Mucosa of descending colon (tissue), 3 donors: ENCODE data around the gene VAV1. TPM values are rescaled to one million over a fixed set of nuclear protein-coding genes. Genes with fewer than 3 reads are reported as not detected.
"Not testable (repeated sequence)": the region's sequence is repeated elsewhere in the genome, so short reads cannot be mapped to it uniquely, and the experiment has no call there.

Experiments
- ATAC-seq: fragments of 200-7000 bp; cut with Tn5 transposase; one replicate; pipeline ENCODE4 v1.9.1; 2020; ENCODE audit warnings: mild to moderate bottlenecking, moderate library complexity
- DNase-seq, 3 donors: peaks; one replicate each; pipeline ENCODE4 v3.0.0-alpha.2; 2020
- H3K36me3 ChIP-seq: fragments of 200-600 bp; one replicate; pipeline ENCODE4 v1.8.0; 2021; ENCODE audit warnings: low read depth, mild to moderate bottlenecking
- H3K4me1 ChIP-seq: fragments of 200-600 bp; one replicate; pipeline ENCODE4 v1.8.0; 2021; ENCODE audit warnings: low read depth, mild to moderate bottlenecking
- H3K4me3 ChIP-seq: fragments of 200-600 bp; one replicate; pipeline ENCODE4 v1.8.0; 2021; ENCODE audit warnings: mild to moderate bottlenecking
- H3K9me3 ChIP-seq: fragments of 200-600 bp; one replicate; pipeline ENCODE4 v1.8.0; 2021; ENCODE audit warnings: mild to moderate bottlenecking
- intact Hi-C, 2 donors: fragments of 100-400 bp; cut with DNase I in 1 of 2; cut with micrococcal nuclease in 1 of 2; formaldehyde crosslinking; loops; one replicate each; pipeline versions ENCODE4 v1.11.0 to v1.11.1; 2022; cut with DNase I, micrococcal nuclease
- total RNA-seq, 3 donors: library from RNA; stranded (reverse); fragmentation: NEBNext Ultra II Directional in 2 of 3; extraction: Animal tissue kit (Norgen Biotek cat#: 25700) in 2 of 3; gene quantifications; one replicate each; pipeline versions ENCODE4 v1.2.1 to v1.2.4, GENCODE V29; 2021 to 2023
- TF ChIP-seq, protein P1 (sequence below): fragments of 200-600 bp; IDR thresholded peaks from one replicate; pipeline ENCODE4 v1.8.0; 2022; ENCODE audit warnings: antibody characterized with exemption, mild to moderate bottlenecking
- donor health status: DM: no; HTN: no; CAD: no; lungs with moderate emphysema.
- donor health status: DM: no; HTN: no; CAD: no.
- donor health status: DM: no; HTN: yes; CAD: no.

VAV1 gene
- total RNA-seq, 3 donors from 2014 or later, result 6.0 to 12.3 (median 10.7) TPM

DNA sequence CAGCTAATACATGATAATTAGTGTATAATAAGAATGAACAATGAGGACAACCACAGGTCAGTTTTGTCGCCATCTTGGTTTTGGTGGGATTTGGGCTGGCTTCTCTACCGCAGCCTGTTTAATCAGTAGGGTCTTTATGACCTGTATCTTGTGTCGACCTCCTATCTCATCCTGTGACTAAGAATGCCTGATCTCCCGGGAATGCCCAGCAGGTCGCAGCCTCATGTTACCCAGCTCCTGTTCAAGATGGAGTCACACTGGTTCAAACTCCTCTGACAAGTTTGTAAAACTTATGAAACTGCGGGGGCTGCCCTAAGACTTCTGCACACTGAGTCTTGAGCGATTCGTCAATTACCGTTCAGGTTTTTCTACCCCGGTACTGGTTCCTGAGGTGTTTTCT lies 93.3 kb downstream of the VAV1 start:
- Histone ChIP-seq H3K9me3 (no peaks in the 10 kb centered on the region), H3K4me3 (no peak overlapping the region), H3K36me3 (no peaks in the 10 kb centered on the region), H3K4me1 (peaks cover 7% of the 10 kb centered on the region)
- DNase-seq (no peak), ATAC-seq (no peak)
- intact Hi-C loops, result loop anchor here in 1 of 2 donors (10.0 kb wide), 1 partner anchor 231 kb away; no protein-coding TSS in a partner anchor
- TF ChIP-seq, protein P1, sequence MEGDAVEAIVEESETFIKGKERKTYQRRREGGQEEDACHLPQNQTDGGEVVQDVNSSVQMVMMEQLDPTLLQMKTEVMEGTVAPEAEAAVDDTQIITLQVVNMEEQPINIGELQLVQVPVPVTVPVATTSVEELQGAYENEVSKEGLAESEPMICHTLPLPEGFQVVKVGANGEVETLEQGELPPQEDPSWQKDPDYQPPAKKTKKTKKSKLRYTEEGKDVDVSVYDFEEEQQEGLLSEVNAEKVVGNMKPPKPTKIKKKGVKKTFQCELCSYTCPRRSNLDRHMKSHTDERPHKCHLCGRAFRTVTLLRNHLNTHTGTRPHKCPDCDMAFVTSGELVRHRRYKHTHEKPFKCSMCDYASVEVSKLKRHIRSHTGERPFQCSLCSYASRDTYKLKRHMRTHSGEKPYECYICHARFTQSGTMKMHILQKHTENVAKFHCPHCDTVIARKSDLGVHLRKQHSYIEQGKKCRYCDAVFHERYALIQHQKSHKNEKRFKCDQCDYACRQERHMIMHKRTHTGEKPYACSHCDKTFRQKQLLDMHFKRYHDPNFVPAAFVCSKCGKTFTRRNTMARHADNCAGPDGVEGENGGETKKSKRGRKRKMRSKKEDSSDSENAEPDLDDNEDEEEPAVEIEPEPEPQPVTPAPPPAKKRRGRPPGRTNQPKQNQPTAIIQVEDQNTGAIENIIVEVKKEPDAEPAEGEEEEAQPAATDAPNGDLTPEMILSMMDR, result no peak

DNA sequence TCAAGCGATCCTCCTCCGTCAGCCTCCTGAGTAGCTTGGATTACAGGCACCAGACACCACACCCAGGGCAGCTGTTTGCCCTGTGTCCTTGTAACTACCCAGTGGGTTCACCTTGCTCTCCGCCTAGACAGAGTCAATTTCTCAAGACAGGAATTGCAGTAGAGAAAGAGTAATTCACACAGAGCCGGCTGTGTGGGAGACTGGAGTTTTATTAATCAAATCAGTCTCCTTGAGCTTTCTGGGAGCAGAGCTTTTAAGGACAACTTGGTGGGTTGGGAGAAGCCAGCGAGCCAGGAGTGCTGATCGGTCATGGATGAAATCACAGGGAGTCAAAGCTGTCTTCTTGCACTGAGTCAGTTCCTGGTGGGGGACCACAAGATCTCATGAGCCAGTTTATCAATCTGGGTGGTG lies 94.2 kb downstream of the VAV1 start:
- peak; percentile 46 for ATAC-seq
- DNase-seq, result peak in 2 of 3 donors; percentile 29 to 48
- intact Hi-C loops, result loop anchor here in 1 of 2 donors (10.0 kb wide), 1 partner anchor 232 kb away; no protein-coding TSS in a partner anchor

DNA sequence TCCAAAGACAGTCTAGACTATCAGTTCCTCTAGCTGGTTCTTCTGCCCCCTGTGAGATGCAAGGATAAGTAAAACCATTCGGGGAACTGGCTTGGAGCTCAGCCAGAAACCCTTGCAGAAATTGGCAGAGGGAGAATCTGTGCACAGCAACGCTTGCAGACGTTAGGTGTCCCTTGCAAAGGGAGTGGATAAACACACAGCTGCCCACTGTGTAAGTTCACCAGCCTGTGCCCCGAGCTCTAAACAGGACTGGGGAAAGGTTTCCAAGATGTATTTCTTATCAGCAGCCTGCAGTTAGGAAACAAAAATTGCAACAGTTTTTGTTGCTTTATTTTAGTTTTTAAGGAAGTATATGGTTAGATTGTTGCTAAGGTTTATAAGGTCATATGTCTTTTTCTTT lies 95.8 kb downstream of the VAV1 start:
- Histone ChIP-seq H3K4me3 (no peak overlapping the region), H3K9me3 (no peaks in the 10 kb centered on the region), H3K36me3 (no peaks in the 10 kb centered on the region), H3K4me1 (peaks cover 4% of the 10 kb centered on the region)
- TF ChIP-seq, protein P1, result no peak
- intact Hi-C loops, result loop anchor here in 1 of 2 donors (10.0 kb wide), 1 partner anchor 234 kb away; no protein-coding TSS in a partner anchor
- DNase-seq (peak in 1 of 3 donors; percentile 25), ATAC-seq (no peak)

More for the DNA sequence above, 94.2 kb downstream of the VAV1 start:
- H3K9me3 ChIP-seq, result no peaks in the 10 kb centered on the region
- H3K4me3 ChIP-seq, result no peak overlapping the region
- peaks cover 7% of the 10 kb centered on the region for H3K4me1 ChIP-seq
- no peaks in the 10 kb centered on the region for H3K36me3 ChIP-seq
- TF ChIP-seq, protein P1, result no peak

DNA sequence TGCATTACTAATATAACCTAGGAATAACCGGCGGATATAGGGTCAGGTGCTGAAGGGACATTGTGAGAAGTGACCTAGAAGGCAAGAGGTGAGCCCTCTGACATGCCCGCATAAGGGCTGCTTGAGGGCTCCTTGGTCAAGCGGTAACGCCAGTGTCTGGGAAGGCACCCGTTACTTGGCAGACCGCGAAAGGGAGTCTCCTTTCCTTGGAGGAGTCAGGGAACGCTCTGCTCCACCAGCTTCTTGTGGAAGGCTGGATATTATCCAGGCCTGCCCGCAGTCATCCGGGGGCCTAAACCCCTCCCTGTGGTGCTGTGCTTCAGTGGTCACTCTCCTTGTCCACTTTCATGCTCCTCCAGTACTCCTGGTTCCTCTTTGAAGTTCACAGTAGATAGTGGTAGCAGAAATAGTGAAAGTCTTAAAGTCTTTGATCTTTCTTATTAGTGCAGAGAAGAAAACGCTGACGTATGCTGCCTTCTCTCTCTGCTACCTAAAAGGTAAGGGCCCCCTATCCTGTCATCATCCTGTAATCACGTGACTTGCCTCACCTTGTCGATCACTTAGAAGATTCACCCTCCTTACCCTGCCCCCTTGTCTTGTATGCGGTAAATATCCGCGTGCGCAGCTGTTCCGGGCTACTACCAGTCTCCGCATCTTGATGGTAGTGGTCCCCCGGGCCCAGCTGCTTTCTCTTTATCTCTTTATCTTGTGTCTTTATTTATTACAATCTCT lies 96.8 kb downstream of the VAV1 start:
- intact Hi-C loops, result loop anchor here in 1 of 2 donors (10.0 kb wide), 1 partner anchor 235 kb away; no protein-coding TSS in a partner anchor

DNA sequence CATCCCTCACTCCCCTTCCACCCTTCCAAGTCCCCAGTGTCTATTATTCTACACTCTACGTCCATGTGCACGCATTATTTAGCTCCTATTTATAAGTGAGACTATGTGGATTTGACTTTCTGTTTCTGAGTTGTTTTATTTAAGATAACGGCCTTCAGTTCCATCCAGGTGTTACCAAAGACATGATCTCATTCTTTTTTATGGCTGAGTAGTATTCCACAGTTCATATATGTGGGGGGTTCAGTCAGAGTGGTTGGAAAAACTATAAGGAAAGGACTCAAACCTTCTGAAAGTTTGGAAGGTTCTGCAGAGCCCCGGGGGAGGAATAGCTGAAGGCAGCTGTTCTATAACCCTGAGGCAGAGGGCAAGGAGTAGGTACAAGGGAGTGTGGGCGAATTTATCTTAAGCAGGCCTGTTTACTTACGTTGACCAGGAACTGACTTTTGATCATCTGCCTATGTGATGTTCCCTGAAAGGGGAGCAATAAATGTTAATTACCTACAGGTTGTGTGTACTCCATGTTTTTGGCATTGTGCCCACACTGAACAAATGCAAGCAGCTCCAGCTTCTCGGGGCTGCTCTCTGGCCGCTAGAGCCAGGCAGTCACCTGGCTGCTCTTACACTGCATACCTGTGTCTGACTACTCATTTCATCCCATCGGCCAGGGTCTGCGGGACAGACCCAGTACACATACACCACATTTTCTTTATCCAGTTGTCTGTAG lies 101.4 kb downstream of the VAV1 start:
- Histone ChIP-seq H3K9me3 (peaks cover 5% of the 10 kb centered on the region), H3K4me1 (no peaks in the 10 kb centered on the region), H3K36me3 (no peaks in the 10 kb centered on the region), H3K4me3 (no peak overlapping the region)
- ATAC-seq, result peak; percentile 90
- intact Hi-C loops, result no loop called here
- DNase-seq, result peak in 2 of 3 donors; percentile 42 to 48
- TF ChIP-seq, protein P1, result no peak

More for the DNA sequence above, 96.8 kb downstream of the VAV1 start:
- not testable (repeated sequence) for H3K36me3 ChIP-seq, H3K4me1 ChIP-seq, H3K9me3 ChIP-seq, DNase-seq, ATAC-seq, H3K4me3 ChIP-seq

DNA sequence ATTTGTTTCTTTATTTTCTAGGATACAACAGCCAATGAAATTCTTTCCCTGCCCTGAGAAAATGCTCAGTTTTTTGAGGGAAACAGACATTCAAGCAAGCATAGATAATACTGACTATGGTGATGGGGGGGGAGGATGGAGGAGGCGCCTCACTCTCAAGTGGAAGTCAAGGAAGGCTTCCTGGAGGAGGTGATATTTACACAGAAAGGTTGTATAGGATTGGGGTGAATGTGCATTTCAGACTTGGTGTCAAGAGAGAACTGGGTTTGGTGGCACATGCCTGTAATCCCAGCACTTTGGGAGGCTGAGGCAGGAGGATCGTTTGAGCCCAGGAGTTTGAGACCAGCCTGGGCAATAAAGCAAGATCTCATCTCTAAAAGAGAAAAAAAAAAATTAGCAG lies 102.7 kb downstream of the VAV1 start:
- Histone ChIP-seq H3K36me3 (no peaks in the 10 kb centered on the region), H3K4me1 (no peaks in the 10 kb centered on the region), H3K4me3 (no peak overlapping the region), H3K9me3 (peaks cover 5% of the 10 kb centered on the region)
- intact Hi-C loops, result no loop called here
- TF ChIP-seq, protein P1, result no peak
- ATAC-seq, result no peak
- no peak for DNase-seq
